ENCODE results near the gene PSMD1. TPM values are rescaled to one million over a fixed set of nuclear protein-coding genes. Genes with fewer than 3 reads are reported as not detected.
"Not testable (repeated sequence)": the region's sequence is repeated elsewhere in the genome, so short reads cannot be mapped to it uniquely, and the experiment has no call there.

The PSMD1 gene
- total and polyA plus RNA-seq, 12 donors: 38.9 to 226 (median 86.3) TPM

DNA sequence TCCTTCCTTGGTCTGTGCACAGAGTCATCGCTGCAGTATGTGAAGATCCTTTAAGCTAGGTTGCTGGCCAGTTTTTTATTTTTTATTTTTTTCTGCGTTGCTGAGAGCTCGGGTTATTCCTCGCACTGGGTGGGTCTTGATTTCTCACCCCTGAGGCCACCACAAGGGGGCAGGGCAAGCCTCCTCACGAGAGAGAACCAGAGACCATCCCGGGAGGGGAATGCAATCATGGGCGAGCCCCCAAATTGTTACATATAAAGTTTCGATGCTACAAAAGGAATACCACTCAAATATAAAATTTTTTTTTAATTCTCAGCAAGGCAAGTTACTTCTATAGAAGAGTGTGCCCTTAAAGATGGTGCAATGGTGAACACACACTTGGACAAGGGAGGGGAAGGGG is 43.3 kb downstream of the PSMD1 start:
- H3K4me3 ChIP-seq: no peak overlapping the region
- H3K27me3 ChIP-seq: no peaks in the 10 kb centered on the region
- H3K36me3 ChIP-seq (replicated peaks in 1 of 2): peaks cover 0 to 6% of the 10 kb centered on the region in 2 donors
- intact Hi-C loops (cut with DNase I): loop anchor here (10.0 kb wide), 3 partner anchors 95 to 335 kb away; partner anchors contain the start of gene ARMC9 (in 1 of the 2)
- WGBS, 4 donors: 98 to 99% (median 98%) methylated on average over 8 of the region's 8 CpGs
- no peak for DNase-seq
- peaks cover 9 to 21% of the 10 kb centered on the region in 2 donors for H3K4me1 ChIP-seq (replicated peaks in 1 of 2)
- peaks cover 0 to 9% (median 0%) of the 10 kb centered on the region in 3 donors for H3K9me3 ChIP-seq (replicated peaks in 1 of 3)
- no peak for TF ChIP-seq POLR2A (IDR thresholded peaks at IDR 0.05)
- TF ChIP-seq, protein P1, sequence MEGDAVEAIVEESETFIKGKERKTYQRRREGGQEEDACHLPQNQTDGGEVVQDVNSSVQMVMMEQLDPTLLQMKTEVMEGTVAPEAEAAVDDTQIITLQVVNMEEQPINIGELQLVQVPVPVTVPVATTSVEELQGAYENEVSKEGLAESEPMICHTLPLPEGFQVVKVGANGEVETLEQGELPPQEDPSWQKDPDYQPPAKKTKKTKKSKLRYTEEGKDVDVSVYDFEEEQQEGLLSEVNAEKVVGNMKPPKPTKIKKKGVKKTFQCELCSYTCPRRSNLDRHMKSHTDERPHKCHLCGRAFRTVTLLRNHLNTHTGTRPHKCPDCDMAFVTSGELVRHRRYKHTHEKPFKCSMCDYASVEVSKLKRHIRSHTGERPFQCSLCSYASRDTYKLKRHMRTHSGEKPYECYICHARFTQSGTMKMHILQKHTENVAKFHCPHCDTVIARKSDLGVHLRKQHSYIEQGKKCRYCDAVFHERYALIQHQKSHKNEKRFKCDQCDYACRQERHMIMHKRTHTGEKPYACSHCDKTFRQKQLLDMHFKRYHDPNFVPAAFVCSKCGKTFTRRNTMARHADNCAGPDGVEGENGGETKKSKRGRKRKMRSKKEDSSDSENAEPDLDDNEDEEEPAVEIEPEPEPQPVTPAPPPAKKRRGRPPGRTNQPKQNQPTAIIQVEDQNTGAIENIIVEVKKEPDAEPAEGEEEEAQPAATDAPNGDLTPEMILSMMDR (IDR thresholded peaks at IDR 0.05): no peak
- no peak overlapping the region for H3K27ac ChIP-seq

DNA sequence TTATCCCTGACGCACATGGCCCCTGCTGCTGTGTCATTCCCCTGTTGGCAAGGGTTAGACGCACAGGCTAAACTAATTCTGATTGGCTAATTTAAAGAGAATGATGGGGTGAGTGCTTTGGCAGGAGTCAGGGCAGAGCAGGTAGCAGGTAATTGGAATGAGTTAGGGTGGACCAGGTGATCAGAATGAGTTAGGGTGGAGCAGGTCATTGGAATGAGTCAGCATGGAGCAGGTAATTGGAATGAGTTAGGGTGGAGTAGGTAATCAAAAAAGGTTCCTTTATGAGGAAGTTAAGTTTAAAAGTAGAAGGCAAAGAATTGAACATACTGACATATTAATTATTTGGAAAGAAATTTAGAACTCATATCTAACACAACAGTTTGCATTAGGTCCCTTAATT is 43.7 kb downstream of the PSMD1 start:
- H3K4me3 ChIP-seq; H3K27ac ChIP-seq; DNase-seq; H3K36me3 ChIP-seq (replicated peaks in 1 of 2); H3K27me3 ChIP-seq; H3K9me3 ChIP-seq (replicated peaks in 1 of 3): not testable (repeated sequence)
- WGBS, 4 donors: 96 to 100% (median 98%) methylated on average over 2 of the region's 2 CpGs
- H3K4me1 ChIP-seq (replicated peaks in 1 of 2): peaks cover 9 to 21% of the 10 kb centered on the region in 2 donors
- intact Hi-C loops (cut with DNase I): loop anchor here in 1 of 2 donors (10.0 kb wide), 2 partner anchors 94 to 314 kb away; partner anchors contain the start of gene ARMC9

DNA sequence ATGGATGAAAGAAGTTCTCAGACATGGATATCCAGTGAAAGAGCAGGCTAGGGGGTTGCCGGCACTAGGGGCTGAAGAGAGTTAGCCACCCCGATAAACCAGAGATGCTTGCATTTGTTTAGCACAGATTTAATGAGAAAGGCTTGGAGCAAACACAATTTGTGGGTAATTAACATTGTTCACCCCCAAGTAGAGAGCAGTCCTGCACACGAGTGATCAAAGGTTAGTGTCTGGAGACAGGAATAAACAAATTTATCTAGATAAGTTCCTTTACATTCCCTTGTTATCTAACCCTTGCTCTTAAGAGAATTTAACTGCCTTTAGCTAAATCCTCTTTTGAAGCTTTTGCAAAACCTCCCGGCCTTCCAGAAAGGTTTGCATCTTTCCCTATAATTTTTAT is 44.3 kb downstream of the PSMD1 start:
- H3K27me3 ChIP-seq: no peaks in the 10 kb centered on the region
- 94 to 97% (median 96%) methylated on average over 4 of the region's 4 CpGs for WGBS, 4 donors
- no peak overlapping the region for H3K4me3 ChIP-seq
- H3K36me3 ChIP-seq (replicated peaks in 1 of 2): peaks cover 0 to 6% of the 10 kb centered on the region in 2 donors
- TF ChIP-seq, protein P1 (IDR thresholded peaks at IDR 0.05): no peak
- TF ChIP-seq POLR2A (IDR thresholded peaks at IDR 0.05): no peak
- DNase-seq: no peak
- H3K4me1 ChIP-seq (replicated peaks in 1 of 2): peaks cover 9 to 21% of the 10 kb centered on the region in 2 donors
- H3K27ac ChIP-seq: no peak overlapping the region
- peaks cover 0 to 9% (median 0%) of the 10 kb centered on the region in 3 donors for H3K9me3 ChIP-seq (replicated peaks in 1 of 3)
- intact Hi-C loops (cut with DNase I): loop anchor here in 1 of 2 donors (10.0 kb wide), 2 partner anchors 94 to 314 kb away; partner anchors contain the start of gene ARMC9

DNA sequence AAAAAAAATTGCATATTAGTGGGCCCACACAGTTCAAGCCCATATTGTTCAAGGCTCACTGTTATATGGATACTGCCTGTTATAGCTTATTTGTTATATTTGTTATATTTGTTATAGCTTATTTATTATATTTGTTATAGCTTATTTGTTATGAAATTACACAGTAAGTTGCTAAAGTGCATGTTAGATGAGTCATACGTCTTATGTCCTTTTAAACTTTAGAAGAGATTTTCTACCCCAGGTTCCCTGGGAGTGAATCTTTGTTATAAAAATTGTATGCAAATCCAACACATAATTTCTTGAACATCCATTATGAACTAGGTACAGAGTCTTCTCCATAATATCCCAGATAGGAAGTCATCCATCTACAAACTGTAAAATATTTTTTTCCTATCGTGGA is 46.1 kb downstream of the PSMD1 start:
- 59 to 74% (median 65%) methylated on average over 2 of the region's 2 CpGs for WGBS, 4 donors
- Histone ChIP-seq H3K36me3 (replicated peaks in 1 of 2) (no peaks in the 10 kb centered on the region), H3K4me1 (replicated peaks in 1 of 2) (peaks cover 9 to 25% of the 10 kb centered on the region in 2 donors), H3K9me3 (replicated peaks in 1 of 3) (peaks cover 0 to 9% (median 0%) of the 10 kb centered on the region in 3 donors), H3K27ac (peak overlapping the region in 4 of 5 donors; percentile 19 to 79 (median 64)), H3K27me3 (no peaks in the 10 kb centered on the region), H3K4me3 (no peak overlapping the region)
- no peak for DNase-seq
- intact Hi-C loops (cut with DNase I): loop anchor here in 1 of 2 donors (10.0 kb wide), 2 partner anchors 92 to 312 kb away; partner anchors contain the start of gene ARMC9
- TF ChIP-seq POLR2A (IDR thresholded peaks at IDR 0.05): no peak
- TF ChIP-seq, protein P1 (IDR thresholded peaks at IDR 0.05): no peak

Measured in adrenal gland (tissue), 12 donors.